OCI-LY1 (cell line): ENCODE data around the gene CDH1.

Experiments
- H2AFZ ChIP-seq: fragments of 200-600 bp; sonication (generic), shearing (Covaris generic); 2 replicates; pipeline ENCODE4 v1.6.0; 2014; ENCODE audit warnings: antibody characterized with exemption, mild to moderate bottlenecking, low read length
- H3F3A ChIP-seq: fragments of 200-600 bp; sonication (generic), shearing (Covaris generic); 2 replicates; pipeline ENCODE4 v1.6.0; 2014; ENCODE audit warnings: mild to moderate bottlenecking, antibody characterized with exemption, low read length, moderate library complexity; ENCODE audit not compliant: insufficient read depth
- H3K27ac ChIP-seq: fragments of 200-600 bp; sonication (generic); 2 replicates; pipeline ENCODE4 v1.5.1; 2014; ENCODE audit warnings: low read length, mixed run types, mild to moderate bottlenecking, low read depth; ENCODE audit not compliant: poor library complexity, severe bottlenecking
- H3K27me3 ChIP-seq: fragments of 200-600 bp; sonication (generic); 2 replicates; pipeline ENCODE4 v1.6.0; 2014; ENCODE audit warnings: antibody characterized with exemption, mild to moderate bottlenecking, low read length, moderate library complexity; ENCODE audit not compliant: insufficient read depth
- H3K36me3 ChIP-seq: fragments of 200-600 bp; sonication (generic); 2 replicates; pipeline ENCODE4 v1.6.1; 2014; ENCODE audit warnings: mild to moderate bottlenecking, antibody characterized with exemption, low read length, moderate library complexity, mixed read lengths; ENCODE audit not compliant: insufficient read depth
- H3K4me1 ChIP-seq: fragments of 200-600 bp; sonication (generic); 2 replicates; pipeline ENCODE4 v1.5.1; 2014; ENCODE audit warnings: mild to moderate bottlenecking, low read length, moderate library complexity; ENCODE audit not compliant: insufficient read depth, severe bottlenecking
- H3K4me2 ChIP-seq: fragments of 200-600 bp; sonication (generic), shearing (Covaris generic); 2 replicates; pipeline ENCODE4 v1.6.1; 2014; ENCODE audit warnings: low read length
- H3K4me3 ChIP-seq: fragments of 200-600 bp; sonication (generic); 2 replicates; pipeline ENCODE4 v1.5.1; 2014; ENCODE audit warnings: low read length, low read depth, mild to moderate bottlenecking, mixed read lengths; ENCODE audit not compliant: poor library complexity, severe bottlenecking
- H3K79me2 ChIP-seq: fragments of 200-600 bp; shearing (Covaris generic); 2 replicates; pipeline ENCODE4 v1.6.1; 2016; ENCODE audit warnings: mixed run types, low read length, mixed read lengths; ENCODE audit not compliant: insufficient read depth
- H3K9ac ChIP-seq: fragments of 200-600 bp; sonication (generic), shearing (Covaris generic); 2 replicates; pipeline ENCODE4 v1.6.1; 2014; ENCODE audit warnings: mild to moderate bottlenecking, low read length, mixed read lengths
- H3K9me2 ChIP-seq: fragments of 200-600 bp; sonication (generic), shearing (Covaris generic); 2 replicates; pipeline ENCODE4 v1.6.1; 2014; ENCODE audit warnings: low read depth, mild to moderate bottlenecking, low read length, mixed read lengths
- H3K9me3 ChIP-seq: fragments of 200-600 bp; shearing (Covaris generic); 2 replicates; pipeline ENCODE4 v1.6.1; 2014; ENCODE audit warnings: low read length, mixed read lengths
- H4K20me1 ChIP-seq: fragments of 200-600 bp; sonication (generic), shearing (Covaris generic); 2 replicates; pipeline ENCODE4 v1.6.0; 2016; ENCODE audit warnings: mild to moderate bottlenecking, low read length; ENCODE audit not compliant: insufficient read depth
- EZH2 ChIP-seq: fragments of 200-600 bp; sonication (generic), shearing (Covaris generic); IDR thresholded peaks from 2 replicates; pipeline ENCODE4 v1.8.0; 2017; ENCODE audit warnings: borderline replicate concordance, mixed run types, mild to moderate bottlenecking, antibody characterized with exemption, low read length, moderate library complexity, mixed read lengths
- TF ChIP-seq, protein P1 (sequence below): fragments of 200-600 bp; sonication (generic), shearing (Covaris generic); IDR thresholded peaks from 2 replicates; pipeline ENCODE4 v1.5.1; 2017; ENCODE audit warnings: mild to moderate bottlenecking, antibody characterized with exemption, low read length, moderate library complexity, mixed read lengths

CDH1 gene

DNA sequence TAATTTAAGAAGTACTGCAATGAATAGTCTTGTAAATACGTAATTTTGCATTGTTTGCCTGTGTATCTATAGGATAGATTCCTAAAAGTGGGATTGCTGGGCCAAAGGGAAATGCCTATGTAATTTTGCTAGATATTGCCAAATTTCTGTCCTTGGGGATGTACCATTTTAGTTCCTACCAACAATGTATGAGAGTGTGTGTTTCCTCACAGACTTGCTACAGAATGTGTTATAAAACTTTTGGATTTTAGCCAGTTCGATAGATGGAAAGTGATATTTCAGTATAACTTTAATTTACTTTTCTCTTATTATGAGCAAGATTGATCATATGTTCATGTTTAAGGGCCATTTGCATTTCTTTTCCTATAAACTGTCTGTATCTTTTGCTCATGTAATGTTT, 114.5 kb downstream of the CDH1 start:
- no peaks in the 10 kb centered on the region for H3F3A ChIP-seq
- H3K4me2 ChIP-seq = no peak overlapping the region
- TF ChIP-seq, protein P1, sequence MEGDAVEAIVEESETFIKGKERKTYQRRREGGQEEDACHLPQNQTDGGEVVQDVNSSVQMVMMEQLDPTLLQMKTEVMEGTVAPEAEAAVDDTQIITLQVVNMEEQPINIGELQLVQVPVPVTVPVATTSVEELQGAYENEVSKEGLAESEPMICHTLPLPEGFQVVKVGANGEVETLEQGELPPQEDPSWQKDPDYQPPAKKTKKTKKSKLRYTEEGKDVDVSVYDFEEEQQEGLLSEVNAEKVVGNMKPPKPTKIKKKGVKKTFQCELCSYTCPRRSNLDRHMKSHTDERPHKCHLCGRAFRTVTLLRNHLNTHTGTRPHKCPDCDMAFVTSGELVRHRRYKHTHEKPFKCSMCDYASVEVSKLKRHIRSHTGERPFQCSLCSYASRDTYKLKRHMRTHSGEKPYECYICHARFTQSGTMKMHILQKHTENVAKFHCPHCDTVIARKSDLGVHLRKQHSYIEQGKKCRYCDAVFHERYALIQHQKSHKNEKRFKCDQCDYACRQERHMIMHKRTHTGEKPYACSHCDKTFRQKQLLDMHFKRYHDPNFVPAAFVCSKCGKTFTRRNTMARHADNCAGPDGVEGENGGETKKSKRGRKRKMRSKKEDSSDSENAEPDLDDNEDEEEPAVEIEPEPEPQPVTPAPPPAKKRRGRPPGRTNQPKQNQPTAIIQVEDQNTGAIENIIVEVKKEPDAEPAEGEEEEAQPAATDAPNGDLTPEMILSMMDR = no peak
- no peak for TF ChIP-seq EZH2
- no peak overlapping the region for H3K4me3 ChIP-seq
- no peak overlapping the region for H3K27ac ChIP-seq
- no peak overlapping the region for H2AFZ ChIP-seq
- no peak overlapping the region for H3K9ac ChIP-seq
- H3K4me1 ChIP-seq = no peaks in the 10 kb centered on the region
- H3K36me3 ChIP-seq = 0 out of 2 replicates have a peak, but pooled peaks cover 7% of the 10 kb centered on the region
- no peaks in the 10 kb centered on the region for H3K9me3 ChIP-seq
- no peaks in the 10 kb centered on the region for H3K9me2 ChIP-seq
- peaks cover 7% of the 10 kb centered on the region; the same call in 1 of the 2 replicates for H3K79me2 ChIP-seq
- H3K27me3 ChIP-seq = no peaks in the 10 kb centered on the region
- no peaks in the 10 kb centered on the region for H4K20me1 ChIP-seq

GRCh38 chr16:68857479-68857878, 120.4 kb downstream of the CDH1 start:
- Histone ChIP-seq H3K9me3 (no peaks in the 10 kb centered on the region), H3K27me3 (no peaks in the 10 kb centered on the region), H4K20me1 (no peaks in the 10 kb centered on the region), H3K4me2 (no peak overlapping the region), H3K9me2 (no peaks in the 10 kb centered on the region), H3F3A (no peaks in the 10 kb centered on the region), H3K27ac (no peak overlapping the region), H3K36me3 (peaks cover 18% of the 10 kb centered on the region; the same call in 1 of the 2 replicates), H3K4me3 (no peak overlapping the region), H3K4me1 (no peaks in the 10 kb centered on the region), H2AFZ (no peak overlapping the region), H3K9ac (no peak overlapping the region), H3K79me2 (no peaks in the 10 kb centered on the region)
- TF ChIP-seq, protein P1 = no peak
- TF ChIP-seq EZH2 = no peak

- Histone ChIP-seq H3K4me1 (no peaks in the 10 kb centered on the region), H3K9me2 (no peaks in the 10 kb centered on the region), H3K36me3 (peaks cover 18% of the 10 kb centered on the region; the same call in 1 of the 2 replicates), H3K27ac (no peak overlapping the region), H3F3A (no peaks in the 10 kb centered on the region), H3K9ac (no peak overlapping the region), H3K4me2 (no peak overlapping the region), H3K9me3 (no peaks in the 10 kb centered on the region), H3K79me2 (no peaks in the 10 kb centered on the region), H4K20me1 (no peaks in the 10 kb centered on the region), H3K27me3 (no peaks in the 10 kb centered on the region), H3K4me3 (no peak overlapping the region), H2AFZ (no peak overlapping the region)
- TF ChIP-seq, protein P1 = no peak
- no peak for TF ChIP-seq EZH2
These were observed 122.7 kb downstream of the CDH1 start for GRCh38 chr16:68859828-68860227.
